HUES48 (cell line): ENCODE data around the gene MAN1C1.
"Not testable (repeated sequence)": the region's sequence is repeated elsewhere in the genome, so short reads cannot be mapped to it uniquely, and the experiment has no call there.

Source experiments
- H3K27ac ChIP-seq: one replicate; pipeline ENCODE4 v1.7.0; 2013; ENCODE audit warnings: low read depth, low read length, inconsistent platforms
- H3K27me3 ChIP-seq: 2 replicates; pipeline ENCODE4 v1.6.1; 2013; ENCODE audit warnings: mild to moderate bottlenecking, low read length; ENCODE audit not compliant: control insufficient read depth, insufficient read depth
- H3K36me3 ChIP-seq: 2 replicates; pipeline ENCODE4 v1.6.1; 2013; ENCODE audit warnings: low read length; ENCODE audit not compliant: control insufficient read depth, insufficient read depth
- H3K4me1 ChIP-seq: 2 replicates; pipeline ENCODE4 v1.6.1; 2013; ENCODE audit warnings: mild to moderate bottlenecking, low read length; ENCODE audit not compliant: control insufficient read depth, insufficient read depth
- H3K4me3 ChIP-seq: 2 replicates; pipeline ENCODE4 v1.5.1; 2013; ENCODE audit warnings: mild to moderate bottlenecking, low read depth, low read length
- H3K9ac ChIP-seq: 2 replicates; pipeline ENCODE4 v1.6.1; 2013; ENCODE audit warnings: mild to moderate bottlenecking, low read depth, low read length, moderate library complexity
- H3K9me3 ChIP-seq: 2 replicates; pipeline ENCODE4 v1.6.1; 2013; ENCODE audit warnings: low read length; ENCODE audit not compliant: control insufficient read depth, insufficient read depth

MAN1C1 gene

GRCh38 chr1:25662061-25662460 is 45.5 kb downstream of the MAN1C1 start:
- Histone ChIP-seq H3K4me3 (no peak overlapping the region), H3K4me1 (peaks cover 23% of the 10 kb centered on the region), H3K27ac (no peak overlapping the region), H3K9ac (no peak overlapping the region), H3K27me3 (no peaks in the 10 kb centered on the region), H3K9me3 (no peaks in the 10 kb centered on the region), H3K36me3 (no peaks in the 10 kb centered on the region)

- not testable (repeated sequence) for H3K9ac ChIP-seq, H3K36me3 ChIP-seq, H3K27me3 ChIP-seq, H3K4me3 ChIP-seq, H3K9me3 ChIP-seq, H3K27ac ChIP-seq
- peaks cover 23% of the 10 kb centered on the region for H3K4me1 ChIP-seq
Observed at GRCh38 chr1:25662959-25663358, 46.4 kb downstream of the MAN1C1 start.

GRCh38 chr1:25664357-25665199 is 48.0 kb downstream of the MAN1C1 start:
- Histone ChIP-seq H3K27me3 (no peaks in the 10 kb centered on the region), H3K36me3 (no peaks in the 10 kb centered on the region), H3K4me1 (peaks cover 23% of the 10 kb centered on the region), H3K4me3 (no peak overlapping the region), H3K9me3 (no peaks in the 10 kb centered on the region), H3K27ac (no peak overlapping the region), H3K9ac (no peak overlapping the region)

- Histone ChIP-seq H3K36me3 (no peaks in the 10 kb centered on the region), H3K27me3 (no peaks in the 10 kb centered on the region), H3K4me3 (no peak overlapping the region), H3K4me1 (peaks cover 18% of the 10 kb centered on the region), H3K9me3 (no peaks in the 10 kb centered on the region), H3K27ac (peak overlapping the region; percentile 21), H3K9ac (no peak overlapping the region)
Observed at GRCh38 chr1:25666460-25666859, 49.9 kb downstream of the MAN1C1 start.

GRCh38 chr1:25668931-25669573 is 52.5 kb downstream of the MAN1C1 start:
- H3K9ac ChIP-seq = no peak overlapping the region

GRCh38 chr1:25669781-25670567 is 53.4 kb downstream of the MAN1C1 start:
- no peaks in the 10 kb centered on the region for H3K36me3 ChIP-seq
- no peak overlapping the region for H3K4me3 ChIP-seq
- no peaks in the 10 kb centered on the region for H3K9me3 ChIP-seq
- no peak overlapping the region for H3K27ac ChIP-seq
- no peak overlapping the region for H3K9ac ChIP-seq
- H3K4me1 ChIP-seq = peaks cover 15% of the 10 kb centered on the region
- no peaks in the 10 kb centered on the region for H3K27me3 ChIP-seq

More at GRCh38 chr1:25668931-25669573, 52.5 kb downstream of the MAN1C1 start:
- Histone ChIP-seq H3K4me3 (no peak overlapping the region), H3K27ac (no peak overlapping the region), H3K4me1 (peaks cover 15% of the 10 kb centered on the region), H3K36me3 (no peaks in the 10 kb centered on the region), H3K9me3 (no peaks in the 10 kb centered on the region), H3K27me3 (no peaks in the 10 kb centered on the region)

GRCh38 chr1:25671929-25672328 is 55.3 kb downstream of the MAN1C1 start:
- H3K4me1 ChIP-seq = peaks cover 6% of the 10 kb centered on the region; the same call in 1 of the 2 replicates
- no peaks in the 10 kb centered on the region for H3K36me3 ChIP-seq
- no peak overlapping the region for H3K27ac ChIP-seq

GRCh38 chr1:25672763-25673409 is 56.3 kb downstream of the MAN1C1 start:
- Histone ChIP-seq H3K4me3 (no peak overlapping the region), H3K27ac (no peak overlapping the region), H3K9me3 (no peaks in the 10 kb centered on the region), H3K4me1 (peaks cover 6% of the 10 kb centered on the region; the same call in 1 of the 2 replicates), H3K36me3 (no peaks in the 10 kb centered on the region), H3K27me3 (no peaks in the 10 kb centered on the region), H3K9ac (no peak overlapping the region)

More at GRCh38 chr1:25671929-25672328, 55.3 kb downstream of the MAN1C1 start:
- no peak overlapping the region for H3K9ac ChIP-seq
- H3K27me3 ChIP-seq = no peaks in the 10 kb centered on the region
- no peak overlapping the region for H3K4me3 ChIP-seq
- H3K9me3 ChIP-seq = no peaks in the 10 kb centered on the region

- H3K4me1 ChIP-seq = peaks cover 6% of the 10 kb centered on the region; the same call in 1 of the 2 replicates
- no peak overlapping the region for H3K4me3 ChIP-seq
- H3K27me3 ChIP-seq = no peaks in the 10 kb centered on the region
- H3K9ac ChIP-seq = no peak overlapping the region
- H3K9me3 ChIP-seq = no peaks in the 10 kb centered on the region
- no peaks in the 10 kb centered on the region for H3K36me3 ChIP-seq
- H3K27ac ChIP-seq = no peak overlapping the region
Observed at GRCh38 chr1:25673456-25673855, 56.9 kb downstream of the MAN1C1 start.

GRCh38 chr1:25673962-25674806 is 57.6 kb downstream of the MAN1C1 start:
- H3K27me3 ChIP-seq = no peaks in the 10 kb centered on the region
- no peak overlapping the region for H3K4me3 ChIP-seq
- no peaks in the 10 kb centered on the region for H3K36me3 ChIP-seq
- peaks cover 6% of the 10 kb centered on the region; the same call in 1 of the 2 replicates for H3K4me1 ChIP-seq
- no peaks in the 10 kb centered on the region for H3K9me3 ChIP-seq
- no peak overlapping the region for H3K9ac ChIP-seq
- no peak overlapping the region for H3K27ac ChIP-seq
